NOMO-1 (cell line): ENCODE measurements around the gene PCNT.

Experiments used
- DNase-seq, 2 experiments: peaks; one replicate each; lab custom pipeline; 2025; ENCODE audit not compliant: unreplicated experiment in 2 of 2; lab: John Stamatoyannopoulos, UW

The PCNT gene

GRCh38 chr21:46376231-46376628 is 52.3 kb downstream of the PCNT start:
- no peak for DNase-seq

GRCh38 chr21:46376856-46377453 is 53.0 kb downstream of the PCNT start:
- DNase-seq = no peak

GRCh38 chr21:46377789-46378188 is 53.8 kb downstream of the PCNT start:
- no peak for DNase-seq

- DNase-seq = no peak
Observed at GRCh38 chr21:46379105-46379504, 55.1 kb downstream of the PCNT start.

- no peak for DNase-seq
Observed at GRCh38 chr21:46379691-46380090, 55.7 kb downstream of the PCNT start.

GRCh38 chr21:46381541-46381940 is 57.6 kb downstream of the PCNT start:
- DNase-seq = no peak

GRCh38 chr21:46384556-46384955 is 60.6 kb downstream of the PCNT start:
- no peak for DNase-seq

- no peak for DNase-seq
Observed at GRCh38 chr21:46385846-46386733, 62.1 kb downstream of the PCNT start.

GRCh38 chr21:46386734-46387088 is 62.8 kb downstream of the PCNT start:
- DNase-seq = no peak

- no peak for DNase-seq
Observed at GRCh38 chr21:46388206-46388880, 64.4 kb downstream of the PCNT start.

GRCh38 chr21:46388896-46389295 is 64.9 kb downstream of the PCNT start:
- no peak for DNase-seq

GRCh38 chr21:46390603-46391545 is 66.9 kb downstream of the PCNT start:
- DNase-seq = no peak

- DNase-seq = no peak
Observed at GRCh38 chr21:46391773-46392172, 67.8 kb downstream of the PCNT start.

GRCh38 chr21:46392921-46393320 is 69.0 kb downstream of the PCNT start:
- no peak for DNase-seq

- no peak for DNase-seq
Observed at GRCh38 chr21:46393451-46393940, 69.5 kb downstream of the PCNT start.

- DNase-seq = no peak
Observed at GRCh38 chr21:46393941-46394594, 70.1 kb downstream of the PCNT start.

GRCh38 chr21:46394595-46395104 is 70.7 kb downstream of the PCNT start:
- no peak for DNase-seq

GRCh38 chr21:46397211-46397905 is 73.4 kb downstream of the PCNT start:
- no peak for DNase-seq

GRCh38 chr21:46397993-46398392 is 74.0 kb downstream of the PCNT start:
- DNase-seq = no peak
